ENCODE results near the gene TCIRG1. TPM values are rescaled to one million over a fixed set of nuclear protein-coding genes. Genes with fewer than 3 reads are reported as not detected.

Gene TCIRG1
- total RNA-seq, 1 experiment from 2014 or later, result 158 TPM

DNA sequence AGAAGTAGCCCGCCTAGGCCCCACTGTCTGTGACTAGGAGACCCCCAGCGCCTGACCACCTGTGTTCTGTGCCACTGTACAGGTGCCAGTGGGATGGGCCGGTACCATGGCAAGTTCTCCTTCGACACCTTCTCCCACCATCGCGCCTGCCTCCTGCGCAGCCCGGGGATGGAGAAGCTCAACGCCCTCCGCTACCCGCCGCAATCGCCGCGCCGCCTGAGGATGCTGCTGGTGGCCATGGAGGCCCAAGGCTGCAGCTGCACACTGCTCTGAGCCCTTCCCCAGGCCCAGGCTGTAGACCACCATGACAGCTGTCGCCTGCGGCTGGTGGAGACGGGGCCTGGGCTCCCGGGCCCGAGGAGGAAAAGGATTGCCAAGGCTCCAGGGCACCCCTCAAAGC is 11.2 kb upstream of the TCIRG1 start:
- H3K4me3 ChIP-seq (ENCODE audit: low read depth in 2 of 2, low read length in 2 of 2), result no peak overlapping the region
- intact Hi-C loops (cut with micrococcal nuclease; ENCODE audit: unreplicated experiment), result no loop called here
- H3K27me3 ChIP-seq (ENCODE audit: control insufficient read depth, insufficient read depth, low read length), result no peaks in the 10 kb centered on the region
- ChIA-PET CTCF (no interaction called here), POLR2A (no interaction called here)
- DNase-seq (ENCODE audit: low read depth, low spot score), result no peak
- no peaks in the 10 kb centered on the region for H3K9me3 ChIP-seq (ENCODE audit: control insufficient read depth, insufficient read depth, low read depth, low read length)
- H3K27ac ChIP-seq (ENCODE audit: low read length), result no peak overlapping the region
- no peak for TF ChIP-seq POLR2AphosphoS5 (IDR thresholded peaks at IDR 0.05; ENCODE audit: low read depth, low read length)
- TF ChIP-seq, protein P1, sequence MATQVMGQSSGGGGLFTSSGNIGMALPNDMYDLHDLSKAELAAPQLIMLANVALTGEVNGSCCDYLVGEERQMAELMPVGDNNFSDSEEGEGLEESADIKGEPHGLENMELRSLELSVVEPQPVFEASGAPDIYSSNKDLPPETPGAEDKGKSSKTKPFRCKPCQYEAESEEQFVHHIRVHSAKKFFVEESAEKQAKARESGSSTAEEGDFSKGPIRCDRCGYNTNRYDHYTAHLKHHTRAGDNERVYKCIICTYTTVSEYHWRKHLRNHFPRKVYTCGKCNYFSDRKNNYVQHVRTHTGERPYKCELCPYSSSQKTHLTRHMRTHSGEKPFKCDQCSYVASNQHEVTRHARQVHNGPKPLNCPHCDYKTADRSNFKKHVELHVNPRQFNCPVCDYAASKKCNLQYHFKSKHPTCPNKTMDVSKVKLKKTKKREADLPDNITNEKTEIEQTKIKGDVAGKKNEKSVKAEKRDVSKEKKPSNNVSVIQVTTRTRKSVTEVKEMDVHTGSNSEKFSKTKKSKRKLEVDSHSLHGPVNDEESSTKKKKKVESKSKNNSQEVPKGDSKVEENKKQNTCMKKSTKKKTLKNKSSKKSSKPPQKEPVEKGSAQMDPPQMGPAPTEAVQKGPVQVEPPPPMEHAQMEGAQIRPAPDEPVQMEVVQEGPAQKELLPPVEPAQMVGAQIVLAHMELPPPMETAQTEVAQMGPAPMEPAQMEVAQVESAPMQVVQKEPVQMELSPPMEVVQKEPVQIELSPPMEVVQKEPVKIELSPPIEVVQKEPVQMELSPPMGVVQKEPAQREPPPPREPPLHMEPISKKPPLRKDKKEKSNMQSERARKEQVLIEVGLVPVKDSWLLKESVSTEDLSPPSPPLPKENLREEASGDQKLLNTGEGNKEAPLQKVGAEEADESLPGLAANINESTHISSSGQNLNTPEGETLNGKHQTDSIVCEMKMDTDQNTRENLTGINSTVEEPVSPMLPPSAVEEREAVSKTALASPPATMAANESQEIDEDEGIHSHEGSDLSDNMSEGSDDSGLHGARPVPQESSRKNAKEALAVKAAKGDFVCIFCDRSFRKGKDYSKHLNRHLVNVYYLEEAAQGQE (IDR thresholded peaks at IDR 0.05; ENCODE audit: insufficient read depth in 1 of 2, low read depth in 2 of 2, low read length in 1 of 2), result 0 out of 4 replicates have a peak, but pooled peaks of 1 of the 2 experiments have one; percentile 8
- peaks cover 31% of the 10 kb centered on the region for H3K4me1 ChIP-seq (ENCODE audit: control insufficient read depth, insufficient read depth, low read length)
- in situ Hi-C loops (cut with HindIII; ENCODE audit: low pct_unique_long_range_greater_than_20kb, low sequenced_read_pairs), result no loop called here
- no TSS peak for BruUV-seq (replicated peaks)
- H3K36me3 ChIP-seq (ENCODE audit: control insufficient read depth, insufficient read depth, low read length), result no peaks in the 10 kb centered on the region
- ATAC-seq, result no peak

DNA sequence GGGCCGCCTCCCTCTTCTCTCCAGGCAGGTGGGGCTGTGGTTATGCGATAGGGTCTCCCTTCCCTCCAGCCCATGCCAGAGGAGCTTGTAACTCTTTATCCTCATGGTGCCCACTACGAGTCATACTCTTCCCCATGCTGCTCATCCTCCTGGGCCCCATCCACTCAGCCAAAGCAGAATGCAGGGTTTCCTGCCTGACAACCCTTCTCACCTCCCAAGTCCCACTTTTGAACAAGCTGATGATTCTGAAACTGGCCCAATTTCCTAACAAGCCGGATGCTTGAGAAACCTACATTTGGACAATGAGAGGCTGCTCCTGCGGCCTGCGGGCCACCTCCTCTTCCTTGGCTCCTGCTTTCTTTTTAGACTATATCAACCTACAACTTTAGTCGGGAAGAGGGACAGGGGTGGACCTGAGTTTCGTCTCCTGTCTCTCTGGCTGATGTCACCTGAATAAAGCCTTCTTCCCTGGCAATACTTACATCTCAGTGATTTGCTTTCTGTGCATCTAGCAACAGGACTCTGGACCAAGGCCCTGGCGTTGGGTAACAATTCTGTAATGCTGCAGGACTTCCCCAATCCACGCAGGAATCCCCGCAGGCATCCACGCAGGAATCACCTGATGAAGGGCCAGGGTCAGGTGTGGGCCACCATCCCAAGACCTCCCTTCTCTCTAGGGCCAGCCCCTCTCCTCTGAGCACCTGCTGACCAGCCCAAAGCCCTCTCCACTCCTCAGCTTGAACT is 9.9 kb upstream of the TCIRG1 start:
- H3K4me1 ChIP-seq (ENCODE audit: control insufficient read depth, insufficient read depth, low read length), result peaks cover 31% of the 10 kb centered on the region
- no peaks in the 10 kb centered on the region for H3K27me3 ChIP-seq (ENCODE audit: control insufficient read depth, insufficient read depth, low read length)
- H3K9me3 ChIP-seq (ENCODE audit: control insufficient read depth, insufficient read depth, low read depth, low read length), result no peaks in the 10 kb centered on the region
- peak overlapping the region; percentile 89 to 91 for H3K4me3 ChIP-seq (ENCODE audit: low read depth in 2 of 2, low read length in 2 of 2)
- intact Hi-C loops (cut with micrococcal nuclease; ENCODE audit: unreplicated experiment) (no loop called here), in situ Hi-C loops (cut with HindIII; ENCODE audit: low pct_unique_long_range_greater_than_20kb, low sequenced_read_pairs) (no loop called here)
- TF ChIP-seq TCF7L2 (IDR thresholded peaks at IDR 0.05; ENCODE audit: low read depth, low read length) (no peak), POLR2AphosphoS5 (IDR thresholded peaks at IDR 0.05; ENCODE audit: low read depth, low read length) (0 out of 2 replicates have a peak, but pooled peaks have one; percentile 24), SIN3A (IDR thresholded peaks at IDR 0.05; ENCODE audit: borderline replicate concordance, insufficient read depth, low read depth, low read length) (no peak)
- TF ChIP-seq, protein P2, sequence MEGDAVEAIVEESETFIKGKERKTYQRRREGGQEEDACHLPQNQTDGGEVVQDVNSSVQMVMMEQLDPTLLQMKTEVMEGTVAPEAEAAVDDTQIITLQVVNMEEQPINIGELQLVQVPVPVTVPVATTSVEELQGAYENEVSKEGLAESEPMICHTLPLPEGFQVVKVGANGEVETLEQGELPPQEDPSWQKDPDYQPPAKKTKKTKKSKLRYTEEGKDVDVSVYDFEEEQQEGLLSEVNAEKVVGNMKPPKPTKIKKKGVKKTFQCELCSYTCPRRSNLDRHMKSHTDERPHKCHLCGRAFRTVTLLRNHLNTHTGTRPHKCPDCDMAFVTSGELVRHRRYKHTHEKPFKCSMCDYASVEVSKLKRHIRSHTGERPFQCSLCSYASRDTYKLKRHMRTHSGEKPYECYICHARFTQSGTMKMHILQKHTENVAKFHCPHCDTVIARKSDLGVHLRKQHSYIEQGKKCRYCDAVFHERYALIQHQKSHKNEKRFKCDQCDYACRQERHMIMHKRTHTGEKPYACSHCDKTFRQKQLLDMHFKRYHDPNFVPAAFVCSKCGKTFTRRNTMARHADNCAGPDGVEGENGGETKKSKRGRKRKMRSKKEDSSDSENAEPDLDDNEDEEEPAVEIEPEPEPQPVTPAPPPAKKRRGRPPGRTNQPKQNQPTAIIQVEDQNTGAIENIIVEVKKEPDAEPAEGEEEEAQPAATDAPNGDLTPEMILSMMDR (IDR thresholded peaks at IDR 0.05), result no peak
- TF ChIP-seq, protein P1 (IDR thresholded peaks at IDR 0.05; ENCODE audit: insufficient read depth in 1 of 2, low read depth in 2 of 2, low read length in 1 of 2), result no peak
- peak overlapping the region; percentile 91 for H3K27ac ChIP-seq (ENCODE audit: low read length)
- ATAC-seq (no peak), DNase-seq (ENCODE audit: low read depth, low spot score) (no peak)
- ChIA-PET CTCF (interaction anchor here (0.6 kb wide), 1 partner anchor 761 kb away, joined by 3 read pairs; no protein-coding TSS in a partner anchor), POLR2A (no interaction called here)
- H3K36me3 ChIP-seq (ENCODE audit: control insufficient read depth, insufficient read depth, low read length), result no peaks in the 10 kb centered on the region
- BruUV-seq (replicated peaks), result no TSS peak

All from Panc1 (cell line).